Thoracic aorta (tissue), 2 donors: ENCODE results near the gene SMARCD3. TPM values are rescaled to one million over a fixed set of nuclear protein-coding genes. Genes with fewer than 3 reads are reported as not detected.
A peak's percentile ranks its signal among the peaks of the same experiment; 100 is the strongest.

Experiments
- ATAC-seq: fragments of 150-250 bp; one replicate; pipeline ENCODE4 v1.8.0; 2017; ENCODE audit warnings: low read depth; ENCODE audit not compliant: insufficient number of reproducible peaks, low FRiP score
- DNase-seq: peaks from one replicate; pipeline ENCODE4 v3.0.0-alpha.2; 2020; ENCODE audit warnings: low spot score
- H3K27ac ChIP-seq, 2 donors: fragments of 200-600 bp; sonication (generic); 1 replicate in 1 of 2; 2 replicates in 1 of 2; pipeline ENCODE4 v1.5.1; 2016; ENCODE audit warnings: mild to moderate bottlenecking in 2 of 2, moderate library complexity in 2 of 2
- H3K27me3 ChIP-seq: fragments of 200-600 bp; sonication (generic); replicated peaks from 2 replicates; pipeline ENCODE4 v1.6.0; 2016; ENCODE audit warnings: mild to moderate bottlenecking; ENCODE audit not compliant: insufficient read depth
- H3K36me3 ChIP-seq: fragments of 200-600 bp; sonication (generic); one replicate; pipeline ENCODE4 v1.5.1; 2016
- H3K4me1 ChIP-seq, 2 donors: fragments of 200-600 bp; sonication (generic); 1 replicate in 1 of 2; 2 replicates in 1 of 2; pipeline versions ENCODE4 v1.5.1 to v1.6.0; 2016; ENCODE audit warnings: low read depth in 2 of 2, mild to moderate bottlenecking in 1 of 2; ENCODE audit not compliant: control insufficient read depth in 1 of 2
- H3K4me3 ChIP-seq: fragments of 200-600 bp; sonication (generic); 2 replicates; pipeline ENCODE4 v1.5.1; 2016; ENCODE audit warnings: mild to moderate bottlenecking
- H3K9me3 ChIP-seq: fragments of 200-600 bp; sonication (generic); 2 replicates; pipeline ENCODE4 v1.5.1; 2016
- CTCF ChIP-seq: fragments of 200-600 bp; sonication (generic); IDR thresholded peaks from one replicate; pipeline ENCODE4 v1.5.1; 2019; ENCODE audit warnings: antibody characterized with exemption
- total RNA-seq, 2 donors: library from RNA; depleted of rRNA; stranded (reverse); fragments of >200 nt; gene quantifications; one replicate each; pipeline versions ENCODE4 v1.1.0 to v1.2.3, GENCODE V29; 2016

Gene SMARCD3
- total RNA-seq, 2 donors from 2014 or later = 51.1 to 110 TPM

DNA sequence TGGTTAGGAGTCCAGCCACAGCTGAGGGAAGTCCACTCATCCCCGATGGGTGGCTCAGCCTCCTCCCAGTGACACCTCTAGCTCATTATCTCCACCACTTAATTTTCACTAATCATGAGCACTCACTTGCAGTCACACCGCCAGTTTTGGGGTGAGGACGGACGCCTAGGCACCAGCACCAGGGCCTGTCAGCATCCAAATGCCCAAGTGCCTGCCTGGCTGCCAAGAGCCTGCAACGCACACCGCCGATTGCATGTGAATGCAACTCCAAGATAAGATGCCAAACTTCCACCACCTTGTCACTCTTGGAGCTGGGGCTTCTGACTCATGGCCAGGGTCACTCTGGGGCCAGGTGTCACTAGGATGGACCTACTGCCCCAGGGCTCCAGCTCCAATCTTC is 24.4 kb upstream of the SMARCD3 start:
- H3K9me3 ChIP-seq = no peaks in the 10 kb centered on the region
- no peak for ATAC-seq
- no peak overlapping the region for H3K4me3 ChIP-seq
- TF ChIP-seq CTCF = no peak
- H3K36me3 ChIP-seq = no peaks in the 10 kb centered on the region
- H3K4me1 ChIP-seq = peaks cover 12 to 33% of the 10 kb centered on the region in 2 donors
- peak overlapping the region in 1 of 2 donors; percentile 3 for H3K27ac ChIP-seq
- no peaks in the 10 kb centered on the region for H3K27me3 ChIP-seq
- no peak for DNase-seq

DNA sequence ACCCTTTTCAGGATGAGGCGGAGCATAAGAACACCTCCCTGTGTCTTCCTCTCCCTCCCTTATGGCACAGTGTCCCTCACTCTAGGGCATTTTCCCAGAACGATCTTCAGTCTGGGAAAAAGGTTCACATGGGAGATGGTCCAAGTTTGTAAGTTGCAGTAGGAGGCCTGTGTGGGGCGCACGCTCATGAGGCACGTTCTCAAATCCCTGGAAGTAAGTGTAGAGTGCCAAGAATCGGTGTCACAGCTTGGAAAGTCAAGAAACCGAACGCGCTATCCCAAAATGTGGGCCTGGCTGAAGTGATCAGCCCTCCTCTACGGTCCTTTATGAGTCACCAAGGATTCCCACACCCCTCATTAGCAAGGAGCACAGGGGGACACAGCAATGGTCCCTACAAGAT is 23.9 kb upstream of the SMARCD3 start:
- Histone ChIP-seq H3K27me3 (no peaks in the 10 kb centered on the region), H3K9me3 (no peaks in the 10 kb centered on the region), H3K36me3 (no peaks in the 10 kb centered on the region), H3K4me3 (no peak overlapping the region), H3K4me1 (peaks cover 12 to 29% of the 10 kb centered on the region in 2 donors), H3K27ac (peak overlapping the region in 1 of 2 donors; percentile 3)
- peak; percentile 22 for TF ChIP-seq CTCF
- DNase-seq = no peak
- ATAC-seq = peak; percentile 21

- Histone ChIP-seq H3K27me3 (no peaks in the 10 kb centered on the region), H3K9me3 (no peaks in the 10 kb centered on the region), H3K4me1 (peaks cover 12 to 25% of the 10 kb centered on the region in 2 donors), H3K36me3 (no peaks in the 10 kb centered on the region), H3K27ac (no peak overlapping the region), H3K4me3 (no peak overlapping the region)
- DNase-seq (no peak), ATAC-seq (peak; percentile 76)
- no peak for TF ChIP-seq CTCF
Observed at GRCh38 chr7:151271699-151272355, 23.3 kb upstream of the SMARCD3 start.

DNA sequence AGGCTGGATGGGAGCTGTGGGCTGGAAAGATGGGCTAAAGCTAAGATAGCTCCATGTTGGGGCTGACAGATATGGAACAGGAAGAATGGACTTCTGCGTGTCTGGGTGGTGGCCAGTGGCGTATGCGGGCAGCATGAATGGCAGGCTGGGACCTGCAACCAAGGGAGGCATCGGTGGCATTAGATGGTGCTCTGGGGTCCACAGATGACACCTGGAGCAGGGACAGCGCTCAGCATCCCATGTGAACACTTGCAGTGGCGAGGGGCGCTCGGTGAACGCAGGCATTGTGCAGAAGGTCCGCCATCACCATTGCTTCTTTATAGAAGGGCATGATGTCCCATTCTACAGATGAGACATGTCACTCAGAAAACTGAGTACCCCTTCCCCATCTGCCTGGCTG is 21.0 kb upstream of the SMARCD3 start:
- ATAC-seq (no peak), DNase-seq (no peak)
- TF ChIP-seq CTCF = no peak
- Histone ChIP-seq H3K9me3 (no peaks in the 10 kb centered on the region), H3K27me3 (no peaks in the 10 kb centered on the region), H3K27ac (no peak overlapping the region), H3K36me3 (no peaks in the 10 kb centered on the region), H3K4me3 (no peak overlapping the region), H3K4me1 (peaks cover 12% of the 10 kb centered on the region in 2 donors)

DNA sequence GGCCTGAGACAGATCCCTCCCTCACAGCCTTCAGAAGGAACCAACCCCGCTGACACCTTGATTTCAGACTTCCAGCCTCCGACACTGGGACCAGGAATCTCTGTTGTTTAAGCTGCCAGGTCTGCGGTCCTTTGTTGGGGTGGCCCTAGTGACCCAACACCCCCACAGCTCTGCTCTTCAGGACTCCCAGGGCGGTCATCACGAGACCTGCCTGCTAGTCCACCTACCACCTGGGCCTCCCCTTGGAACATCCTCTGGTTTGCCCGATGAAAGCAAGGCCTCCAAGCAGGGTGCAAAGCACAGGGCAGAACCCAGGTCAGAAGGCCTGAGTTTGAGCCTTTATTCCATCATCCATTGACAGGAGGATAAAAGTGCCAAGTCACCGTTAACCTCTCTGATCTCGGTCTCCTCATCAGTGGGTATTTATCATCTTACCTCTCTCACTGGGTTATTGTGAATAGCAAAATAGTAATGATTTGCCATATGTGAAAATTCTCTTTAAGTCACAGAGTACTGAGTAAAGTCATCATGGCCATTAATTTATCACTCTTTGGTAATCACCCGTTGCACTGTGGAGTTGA is 16.9 kb upstream of the SMARCD3 start:
- ATAC-seq (no peak), DNase-seq (no peak)
- Histone ChIP-seq H3K4me3 (no peak overlapping the region), H3K27me3 (no peaks in the 10 kb centered on the region), H3K4me1 (no peaks in the 10 kb centered on the region), H3K9me3 (no peaks in the 10 kb centered on the region), H3K36me3 (no peaks in the 10 kb centered on the region), H3K27ac (no peak overlapping the region)
- TF ChIP-seq CTCF = no peak
